Measurements from ENCODE around the gene OSBPL5.

- TF ChIP-seq TAF1 (IDR thresholded peaks at IDR 0.05; ENCODE audit: borderline replicate concordance, insufficient read depth, low read length), result no peak
- no peak for TF ChIP-seq POLR2AphosphoS5 (IDR thresholded peaks at IDR 0.05; ENCODE audit: low read depth, low read length)
- no peak for TF ChIP-seq REST (IDR thresholded peaks at IDR 0.05; ENCODE audit: insufficient read depth in 1 of 2, low read depth in 2 of 2, low read length in 2 of 2)
Observed at GRCh38 chr11:3149852-3150188, 15.3 kb downstream of the OSBPL5 start.

Measured in PFSK-1 (cell line).